Ramos (cell line): ENCODE data around the gene LAPTM5.

Experiments
- in situ Hi-C: fragments of 300-500 bp; cut with MboI; formaldehyde crosslinking; loops from one replicate; pipeline ENCODE4 v1.14.3; 2022; ENCODE audit warnings: low sequenced_read_pairs; ENCODE audit not compliant: unreplicated experiment

Gene LAPTM5

DNA sequence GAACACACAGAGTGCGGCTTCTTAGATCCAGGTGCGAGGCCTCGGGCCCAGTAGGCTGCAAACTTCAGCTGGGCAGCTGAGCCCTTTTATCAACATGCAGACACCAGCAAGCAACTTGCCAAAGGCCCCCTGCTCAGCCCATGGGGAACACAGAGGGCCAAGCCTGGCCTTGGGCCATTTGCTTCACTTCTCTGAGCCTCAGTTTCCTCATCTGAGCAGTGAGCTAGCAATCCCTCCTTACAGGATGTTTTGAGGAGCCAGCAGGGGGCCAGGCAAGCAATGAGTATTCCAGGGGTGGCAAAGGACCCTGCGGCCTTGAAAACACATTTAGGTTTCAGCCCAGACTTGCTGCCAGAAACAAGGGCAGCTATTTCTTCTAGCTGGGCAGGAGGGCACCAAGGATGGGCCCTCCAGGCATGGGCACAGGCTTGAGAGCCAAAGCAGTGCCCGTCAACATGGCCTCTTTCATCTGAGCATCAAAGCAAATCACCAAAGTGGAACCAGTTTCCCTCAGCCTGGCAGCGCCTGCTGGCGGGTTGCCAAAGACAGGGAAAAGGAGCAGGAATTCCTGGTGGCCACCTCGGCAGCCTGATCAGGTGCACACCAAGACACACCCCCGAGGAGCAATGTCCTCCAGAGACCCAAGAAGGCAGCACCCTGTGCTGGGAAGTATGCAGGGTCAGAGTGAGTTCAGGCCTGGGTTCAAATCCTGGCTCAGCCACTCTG, 35.6 kb downstream of the LAPTM5 start:
- in situ Hi-C loops = loop anchor here (5.0 kb wide), 1 partner anchor 190 kb away; no protein-coding TSS in a partner anchor

DNA sequence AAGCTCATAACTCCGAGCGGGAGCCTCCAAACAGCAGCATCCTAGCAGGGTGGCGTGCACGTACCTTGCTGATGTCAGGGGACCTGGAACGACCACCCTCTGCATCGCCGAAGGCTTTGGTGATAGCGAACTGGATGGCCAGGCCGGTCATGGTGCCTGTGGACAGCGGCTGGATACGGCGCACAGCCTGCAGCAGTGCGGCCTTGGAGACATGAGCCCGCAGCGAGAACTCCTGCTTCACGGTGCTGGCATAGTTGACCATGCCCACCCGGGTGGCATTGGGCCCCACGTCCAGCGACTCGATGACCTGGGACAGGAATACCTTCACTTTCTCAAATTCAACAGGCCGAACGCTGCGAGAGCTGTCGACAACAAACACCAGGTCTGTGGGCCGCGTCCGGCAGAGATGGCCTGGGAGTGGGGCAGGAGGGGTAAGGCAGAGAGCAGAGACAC, 36.2 kb downstream of the LAPTM5 start:
- in situ Hi-C loops = loop anchor here (5.0 kb wide), 1 partner anchor 191 kb away; no protein-coding TSS in a partner anchor

DNA sequence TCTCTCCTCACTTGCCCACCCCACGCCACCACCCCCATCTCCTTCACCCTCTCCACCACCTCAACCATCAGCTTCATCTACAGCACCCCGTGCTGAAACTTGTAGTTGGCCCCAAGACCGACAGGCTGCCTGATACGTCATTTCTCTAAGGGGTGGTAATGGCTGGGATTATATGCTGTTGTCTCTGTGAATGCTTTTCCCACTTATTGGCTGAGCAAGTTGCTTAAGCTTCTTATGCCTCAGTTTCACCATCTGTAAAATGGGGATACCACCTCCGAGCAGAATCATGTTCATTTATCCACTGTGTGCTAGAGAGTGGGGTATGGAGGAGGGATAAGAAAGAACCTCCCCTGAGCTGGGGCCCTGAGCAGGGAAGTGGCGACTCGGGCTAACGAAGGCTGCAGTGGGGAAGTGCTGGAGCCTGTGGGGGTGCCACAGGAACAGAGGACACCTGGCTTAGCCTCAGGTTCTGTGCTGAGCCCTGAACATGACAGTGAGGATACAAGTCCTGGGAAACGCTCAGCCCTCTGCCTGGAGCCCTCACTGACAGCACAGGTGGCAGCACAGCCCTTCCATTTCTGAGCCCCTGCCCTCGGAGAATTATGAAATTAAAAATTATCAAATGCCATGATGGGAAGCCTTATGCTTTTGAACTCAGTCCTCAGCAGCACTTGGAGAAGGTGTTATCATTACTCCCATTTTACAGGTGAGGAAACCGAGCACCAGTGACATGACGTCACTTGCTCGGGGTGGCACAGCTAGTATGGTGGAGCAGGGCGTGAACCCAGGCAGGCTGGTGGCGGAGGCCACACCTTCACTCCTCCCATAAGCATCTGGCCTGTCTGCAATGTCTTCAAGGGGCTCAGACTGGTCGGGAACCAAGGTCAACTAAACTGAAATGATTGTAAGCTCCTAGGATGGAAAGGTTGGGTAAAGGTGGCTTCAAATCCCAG, 37.0 kb downstream of the LAPTM5 start:
- in situ Hi-C loops = loop anchor here (5.0 kb wide), 1 partner anchor 192 kb away; no protein-coding TSS in a partner anchor

DNA sequence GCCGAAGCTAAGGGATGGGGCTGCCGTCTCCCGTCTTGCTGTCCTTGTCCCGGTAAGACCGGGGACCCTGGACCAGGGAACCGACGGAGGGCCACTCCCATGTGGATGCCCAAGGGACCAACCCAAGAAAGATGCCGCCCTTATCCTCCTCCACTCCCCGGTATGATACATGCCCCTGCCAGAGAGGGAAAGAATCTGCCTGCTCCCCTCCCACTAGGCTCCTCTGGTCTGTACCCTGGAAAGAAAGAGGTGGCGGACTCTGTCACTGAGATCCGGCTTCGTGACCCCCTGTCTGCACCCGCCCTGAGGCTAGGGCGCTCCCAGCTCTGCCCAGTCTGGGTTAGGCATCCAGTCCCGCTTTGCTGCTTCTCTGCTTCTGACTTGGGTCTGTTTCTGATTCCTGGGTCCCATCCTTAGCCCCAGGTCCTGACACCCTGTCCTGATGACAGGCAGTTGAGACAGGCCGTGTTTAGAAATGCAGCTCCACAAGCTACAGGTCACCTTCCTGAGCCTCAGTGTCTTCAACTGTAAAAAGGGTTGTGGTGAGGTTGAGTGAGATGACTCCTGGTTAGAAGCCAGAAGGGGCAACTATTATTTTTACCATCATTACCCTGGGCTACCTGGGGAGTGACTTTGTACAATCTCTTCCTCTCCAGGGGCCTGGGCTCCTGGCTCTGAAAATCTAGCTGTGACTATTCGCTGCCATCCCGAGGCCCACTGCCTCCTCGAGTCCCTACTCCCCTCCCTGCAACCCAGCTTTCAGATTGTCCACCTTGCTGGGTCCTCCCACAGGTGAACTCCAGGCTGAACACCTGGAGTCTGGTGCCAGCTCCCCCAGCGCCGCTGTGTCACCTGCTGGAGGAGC, 37.9 kb downstream of the LAPTM5 start:
- in situ Hi-C loops = loop anchor here (5.0 kb wide), 1 partner anchor 193 kb away; no protein-coding TSS in a partner anchor

DNA sequence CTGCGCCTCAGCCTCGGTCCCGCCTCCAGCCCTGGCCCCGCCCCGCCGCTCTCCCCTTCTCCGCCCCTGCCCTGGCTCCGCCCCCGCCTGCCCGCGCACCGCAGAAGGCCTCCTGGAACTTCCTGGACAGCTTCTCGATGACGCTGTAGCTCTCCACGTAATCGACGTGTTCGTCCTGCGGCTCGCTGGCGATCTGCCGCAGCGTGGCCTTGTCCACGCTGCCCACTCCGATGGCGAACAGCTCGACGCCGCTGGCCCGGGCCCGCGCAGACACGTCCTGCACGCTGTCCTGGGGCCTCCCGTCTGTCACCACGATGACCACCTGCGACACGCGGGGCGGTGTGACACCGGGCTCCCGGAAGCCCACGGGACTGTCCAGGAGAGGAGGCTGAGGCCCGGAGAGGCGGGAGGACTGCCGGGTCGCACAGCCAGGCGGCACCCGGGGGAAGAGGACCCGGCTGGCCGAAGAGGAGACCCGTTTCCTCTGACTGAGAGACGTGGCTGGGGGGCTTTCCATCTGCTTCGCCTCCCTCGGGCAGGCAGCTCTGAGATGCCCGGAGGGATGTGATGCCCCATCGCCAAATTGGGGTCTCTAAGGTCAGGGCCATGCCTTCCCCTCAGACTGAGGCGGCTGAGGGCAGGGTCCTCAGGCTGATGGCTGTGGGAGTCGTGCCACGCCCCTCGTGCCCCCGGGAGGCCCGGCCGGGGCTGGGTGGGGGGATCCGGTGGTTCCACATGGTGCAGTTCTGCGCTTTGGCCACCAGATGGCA, 38.8 kb downstream of the LAPTM5 start:
- in situ Hi-C loops = no loop called here

DNA sequence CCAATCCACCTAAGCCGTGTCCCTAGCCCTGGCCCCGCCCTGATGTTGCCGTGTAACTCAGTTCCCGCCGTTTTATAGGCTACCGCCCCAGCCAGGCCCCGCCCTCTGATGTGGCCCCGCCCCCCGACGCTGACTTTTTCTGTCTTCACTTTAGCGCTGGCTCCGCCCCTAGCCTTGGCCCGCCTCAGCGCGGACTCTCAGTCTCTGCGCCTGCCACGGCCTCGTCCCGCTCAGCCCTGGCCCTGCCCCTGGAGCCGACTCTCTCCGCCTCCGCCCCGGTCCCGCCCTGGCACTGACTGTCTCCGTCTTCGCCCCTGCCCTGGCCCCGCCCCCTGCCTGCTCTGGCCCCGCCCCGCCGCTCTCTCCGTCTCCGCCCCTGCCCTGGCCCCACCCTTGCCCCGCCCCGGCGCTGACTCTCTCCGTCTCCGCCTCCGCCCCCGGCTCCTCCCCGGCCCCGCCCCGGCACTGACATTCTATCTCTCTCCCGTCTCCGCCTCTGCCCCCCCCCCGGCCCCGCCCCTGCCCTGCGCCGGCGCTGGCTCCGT, 39.4 kb downstream of the LAPTM5 start:
- in situ Hi-C loops = no loop called here

DNA sequence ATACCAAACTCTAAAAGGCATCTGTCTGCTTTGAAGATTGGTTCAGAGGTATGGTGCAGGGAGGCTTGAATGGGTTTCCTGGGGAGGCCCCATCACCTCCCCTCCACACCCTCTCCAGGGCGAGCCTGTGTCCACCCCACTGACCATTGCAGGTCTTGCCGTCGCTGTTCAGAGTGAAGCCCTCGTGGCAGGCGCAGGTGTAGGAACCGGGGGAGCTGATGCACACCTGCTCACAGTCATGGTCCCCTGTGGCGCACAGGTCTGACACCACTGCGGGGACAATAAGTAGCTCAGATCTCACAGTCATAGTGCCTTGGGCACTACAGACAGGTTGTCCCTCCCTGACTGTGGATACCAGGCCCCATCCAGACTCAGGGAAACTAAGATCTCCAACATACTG, 40.9 kb downstream of the LAPTM5 start:
- in situ Hi-C loops = no loop called here

DNA sequence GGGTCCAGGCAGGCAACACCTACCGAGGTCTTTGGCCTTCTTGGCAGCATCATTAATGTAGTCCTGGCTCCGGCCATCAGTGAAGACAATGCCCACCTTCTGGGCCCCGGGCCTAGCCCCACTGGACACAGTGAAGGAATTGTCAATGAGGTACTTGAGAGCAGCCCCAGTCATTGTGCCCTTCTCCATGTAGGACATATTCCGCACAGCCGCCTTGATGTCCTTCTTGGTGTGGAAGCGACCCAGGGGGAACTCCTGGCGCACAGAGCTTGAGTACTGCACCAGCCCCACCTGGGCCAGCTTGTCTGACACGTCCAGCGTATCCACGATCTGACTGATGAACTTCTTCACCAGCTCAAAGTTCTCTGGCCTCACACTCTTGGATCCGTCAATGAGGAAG, 41.7 kb downstream of the LAPTM5 start:
- in situ Hi-C loops = no loop called here

DNA sequence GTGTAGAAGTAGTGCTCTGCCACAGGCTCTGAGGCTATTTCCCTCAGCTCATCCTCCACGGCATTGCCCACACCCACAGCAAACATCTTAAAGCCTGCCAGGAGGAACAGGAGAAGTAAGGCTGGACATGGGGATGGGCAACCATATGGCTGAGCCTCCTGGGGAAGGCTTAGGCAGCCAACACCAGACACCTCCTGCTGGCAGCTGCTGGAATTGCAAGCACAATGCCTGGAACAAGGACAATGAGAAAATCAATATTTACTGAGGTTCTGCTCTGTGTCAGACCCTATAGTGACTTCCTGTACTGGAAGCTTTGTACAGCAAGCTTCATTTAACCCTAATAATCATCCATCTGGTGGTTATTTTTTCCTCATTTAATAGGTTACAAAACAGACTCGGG, 42.4 kb downstream of the LAPTM5 start:
- in situ Hi-C loops = no loop called here

DNA sequence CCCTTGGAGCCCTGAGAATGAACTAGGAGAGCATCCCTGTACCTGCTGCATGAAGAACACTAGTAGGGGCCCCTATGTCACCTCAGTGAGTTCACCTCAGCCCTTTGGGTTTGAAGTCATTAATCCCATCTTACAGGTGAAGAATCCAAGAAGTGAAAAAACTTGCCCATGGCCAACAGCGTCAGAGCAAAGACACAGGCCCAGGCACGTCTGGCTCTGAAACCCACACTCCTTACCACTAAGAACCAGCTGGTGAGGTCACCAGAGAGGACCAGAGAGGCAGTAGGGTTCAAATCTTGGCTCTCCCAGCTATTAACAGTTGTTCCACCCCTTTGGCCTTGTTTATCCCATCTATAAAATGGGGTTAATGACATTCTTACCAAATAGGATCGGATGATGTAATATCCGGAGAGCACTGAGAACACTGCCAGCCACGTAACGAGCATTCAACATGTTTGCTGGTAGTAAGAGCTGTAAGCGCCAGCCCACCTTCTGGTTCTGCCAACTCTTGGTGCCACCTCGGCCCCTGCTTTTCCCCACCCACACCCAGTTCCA, 43.0 kb downstream of the LAPTM5 start:
- in situ Hi-C loops = no loop called here

DNA sequence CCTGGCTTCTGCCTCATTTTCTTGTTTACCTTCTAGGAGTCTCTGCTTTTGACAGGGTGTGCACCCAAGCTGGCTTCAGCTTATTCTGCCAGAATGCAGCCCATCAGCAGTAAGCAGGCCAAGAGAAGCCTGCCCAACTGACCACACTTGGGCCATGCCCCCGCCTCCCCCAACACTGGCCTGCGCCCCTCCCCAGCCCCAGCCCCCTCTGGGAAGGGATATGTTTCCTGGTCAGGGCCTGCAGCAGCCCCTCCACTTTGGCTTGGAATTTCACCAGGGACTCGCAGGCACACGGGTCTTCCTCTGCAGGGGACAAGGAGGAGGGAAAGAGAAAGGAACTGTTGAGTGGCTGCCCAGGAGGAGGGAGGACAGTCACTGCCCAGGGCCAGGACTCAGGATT, 43.5 kb downstream of the LAPTM5 start:
- in situ Hi-C loops = no loop called here

DNA sequence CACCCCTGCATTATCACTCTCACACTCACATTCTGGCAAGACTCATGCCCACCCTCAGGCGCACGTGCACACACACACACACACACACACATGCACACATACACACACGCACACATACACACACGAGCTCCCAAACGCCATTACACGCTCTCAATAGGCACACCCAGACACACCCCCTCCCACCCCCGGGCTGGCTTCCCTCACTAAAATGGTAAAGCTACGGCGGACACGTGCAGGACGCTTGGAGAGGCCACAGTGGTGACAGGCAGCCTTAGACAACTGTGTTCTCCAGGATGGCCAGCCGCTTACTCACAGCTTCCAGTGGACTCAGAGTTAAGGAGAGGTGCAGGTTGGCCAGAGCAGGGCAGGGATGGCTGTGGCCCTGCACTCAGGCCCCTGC, 44.3 kb downstream of the LAPTM5 start:
- in situ Hi-C loops = no loop called here

DNA sequence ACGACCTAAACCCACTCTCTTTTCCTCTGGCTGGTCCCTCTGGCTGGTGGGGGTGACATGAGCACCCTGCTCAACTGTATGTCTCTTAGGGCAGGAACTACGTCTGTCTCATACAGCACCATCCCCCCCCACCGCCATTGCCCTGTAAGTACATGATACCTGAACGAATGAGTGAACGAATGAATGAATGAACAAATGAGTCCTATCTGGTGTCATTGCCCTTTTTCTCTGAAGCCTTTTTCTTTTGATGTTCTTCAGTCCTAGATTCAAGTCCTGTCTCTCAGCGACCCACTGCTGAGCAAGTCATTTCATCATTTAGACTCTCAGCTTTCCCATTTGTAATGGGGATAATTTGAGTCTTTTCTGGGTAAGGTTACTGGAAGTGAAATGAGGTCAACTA, 45.0 kb downstream of the LAPTM5 start:
- in situ Hi-C loops = no loop called here

DNA sequence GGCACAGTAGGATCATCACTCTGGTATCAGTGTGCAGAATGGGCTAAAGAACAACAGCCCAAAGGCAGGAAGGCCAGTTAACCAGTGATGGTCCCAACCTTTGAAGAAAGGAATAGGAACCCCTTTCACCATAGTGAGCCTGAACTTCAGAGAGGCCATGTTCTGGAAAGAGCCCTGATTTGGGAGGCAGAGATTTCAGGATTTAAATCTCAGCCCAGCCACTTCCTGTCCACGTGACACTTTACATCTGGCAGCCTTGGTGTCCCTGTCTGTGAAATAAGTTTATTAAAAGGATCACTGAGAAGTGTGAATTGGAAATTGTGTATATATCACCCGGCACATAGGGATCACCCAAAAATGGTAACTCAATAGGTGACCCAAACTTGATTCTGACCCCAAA, 47.2 kb downstream of the LAPTM5 start:
- in situ Hi-C loops = no loop called here

DNA sequence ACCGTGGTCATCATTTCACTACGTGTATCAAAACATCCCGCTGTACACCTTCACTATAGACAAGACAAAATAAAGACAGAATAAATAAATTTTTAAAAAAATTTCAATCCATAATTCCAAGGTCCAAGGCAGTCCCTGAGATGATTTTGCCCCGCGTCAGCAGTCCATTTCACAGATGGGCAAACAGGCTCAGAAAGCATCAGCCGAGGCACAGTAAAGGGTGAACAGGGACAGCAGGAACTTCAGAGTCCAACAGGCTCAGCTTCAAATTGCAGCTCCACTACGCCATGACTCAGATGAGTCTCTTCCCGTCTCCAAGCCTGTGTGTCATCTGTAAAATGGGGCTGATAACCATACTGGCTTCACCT, 49.2 kb downstream of the LAPTM5 start:
- in situ Hi-C loops = no loop called here

DNA sequence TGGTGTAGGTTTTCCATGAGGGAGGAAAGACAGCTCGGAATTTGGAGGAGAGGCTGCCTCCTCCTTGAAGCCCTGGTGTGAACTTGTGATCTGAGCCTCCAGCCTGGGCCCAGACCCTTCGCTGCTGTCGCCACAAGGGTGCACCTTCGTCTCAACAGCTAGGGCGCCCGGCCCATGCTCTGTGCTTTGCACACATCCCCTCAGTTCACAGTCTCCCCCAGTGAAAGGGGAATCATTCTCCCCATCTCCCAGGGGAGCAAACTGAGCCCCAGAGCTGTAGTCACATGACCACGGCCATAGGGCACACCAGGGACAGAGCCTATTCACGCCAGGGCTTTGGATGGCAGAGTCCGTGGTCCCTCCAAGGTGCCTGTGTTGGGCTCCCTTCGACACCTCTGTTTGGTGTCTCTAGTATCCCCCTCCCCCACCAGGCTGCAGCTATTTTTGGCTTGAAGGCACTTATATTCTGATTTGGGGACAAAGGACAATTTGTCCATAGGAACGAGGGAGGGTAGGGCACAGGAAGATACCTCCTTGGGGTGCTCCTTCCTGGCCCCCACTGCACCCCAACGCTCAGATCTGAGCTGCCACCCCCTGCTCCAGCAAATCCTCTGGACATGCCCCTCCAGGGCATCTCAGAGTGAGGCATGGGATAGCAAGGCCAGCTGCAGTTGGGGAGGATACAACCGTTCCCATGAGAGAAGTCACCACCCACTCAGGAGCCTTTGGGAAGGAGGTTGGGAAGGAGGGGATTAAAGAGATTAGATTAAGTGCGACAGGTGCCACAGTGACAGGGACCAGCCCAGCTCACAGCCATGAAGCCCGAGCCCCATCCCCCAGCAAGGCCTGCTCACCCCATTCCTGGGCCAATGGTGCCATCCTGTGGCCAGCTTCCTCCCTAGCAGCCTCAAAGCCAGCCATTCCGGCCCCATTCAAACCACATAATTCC, 49.9 kb downstream of the LAPTM5 start:
- in situ Hi-C loops = no loop called here

DNA sequence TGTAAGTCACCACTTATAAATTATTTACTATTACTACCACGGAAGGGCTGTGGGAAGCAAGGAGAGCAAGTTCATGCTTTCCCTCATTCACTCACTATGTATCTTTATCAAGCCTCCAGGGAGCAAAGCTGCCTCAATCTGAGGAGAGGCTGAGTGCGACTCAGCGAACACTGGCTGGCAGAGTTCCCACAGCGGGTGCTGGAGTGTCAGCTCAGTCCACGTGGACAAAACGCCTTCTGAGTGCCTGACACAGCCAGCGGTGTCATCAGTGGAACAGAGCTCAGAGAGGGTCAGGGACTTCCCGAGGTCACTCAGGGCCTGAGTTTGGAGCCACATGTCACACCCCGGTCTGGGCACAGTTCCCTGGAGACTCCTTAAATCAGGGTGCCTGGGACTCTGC, 51.0 kb downstream of the LAPTM5 start:
- in situ Hi-C loops = no loop called here

DNA sequence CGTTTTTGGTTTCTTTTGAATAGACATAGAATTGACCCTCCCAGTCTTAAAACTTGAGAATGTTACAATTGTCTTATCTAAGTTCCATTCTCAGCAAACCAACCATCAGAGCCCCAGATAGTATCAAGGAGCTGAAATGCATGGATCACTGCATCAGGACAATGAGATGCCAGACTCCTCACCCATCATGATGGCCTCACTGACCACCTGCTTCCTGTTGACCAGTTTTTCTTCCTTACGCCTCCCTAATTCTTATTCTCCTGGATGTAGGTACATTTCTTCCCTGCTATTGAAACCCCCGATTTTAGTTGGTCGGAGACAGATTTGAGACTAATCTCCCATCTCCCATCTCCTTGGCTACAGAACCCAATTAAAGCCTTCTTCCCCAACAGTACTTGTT, 51.9 kb downstream of the LAPTM5 start:
- in situ Hi-C loops = no loop called here
